H1 (cell line): Measurements from ENCODE around the gene DNAJC2. TPM values are rescaled to one million over a fixed set of nuclear protein-coding genes. Genes with fewer than 3 reads are reported as not detected.

Experiments
- CHD7 ChIP-seq: fragments of 300-600 bp; sonication (generic); IDR thresholded peaks from 2 replicates; pipeline ENCODE4 v1.7.1; 2012; ENCODE audit warnings: low read length, moderate library complexity, mild to moderate bottlenecking, inconsistent platforms; ENCODE audit not compliant: insufficient replicate concordance
- HDAC2 ChIP-seq, 2 experiments: fragments of 300-600 bp in 1 of 2; sonication (generic) in 1 of 2; IDR thresholded peaks; 2 replicates each; pipeline ENCODE4 v1.6.1; 2011 to 2012; ENCODE audit warnings: low read depth in 2 of 2, low read length in 2 of 2, mild to moderate bottlenecking in 2 of 2, moderate library complexity in 2 of 2, borderline replicate concordance in 1 of 2, inconsistent platforms in 1 of 2
- RXRA ChIP-seq: IDR thresholded peaks from 2 replicates; pipeline ENCODE4 v1.6.1; 2011; ENCODE audit warnings: low read depth, mild to moderate bottlenecking, low read length, moderate library complexity; ENCODE audit not compliant: insufficient read depth
- TAF1 ChIP-seq: IDR thresholded peaks from 2 replicates; pipeline ENCODE4 v1.6.1; 2011; ENCODE audit warnings: mild to moderate bottlenecking, low read depth, low read length
- polyA plus RNA-seq, 7 experiments: library from polyadenylated mRNA; depleted of rRNA in 3 of 7; stranded (reverse) in 5 of 7; unstranded in 2 of 7; fragments of >200 nt in 5 of 7; fragments of 200-250 nt in 2 of 7; gene quantifications; 1 replicate in 5 of 7; 2 replicates in 1 of 7; 4 replicates in 1 of 7; pipeline versions ENCODE4 v1.2.1 to v1.2.3, GENCODE V29; 2011 to 2013; ENCODE audit warnings: missing spikeins in 2 of 7, mixed read lengths in 2 of 7
- total RNA-seq: library from RNA; stranded (reverse); fragmentation: NEBNext Ultra II Directional; extraction: Animal tissue kit (Norgen Biotek cat#: 25700); gene quantifications from 2 replicates; pipeline ENCODE4 v1.2.1, GENCODE V29; 2021

Gene DNAJC2
- total and polyA plus RNA-seq, 2 of the 8 experiments (the other 6 are each of a cell fraction or from before 2014, with no cell fraction given), result 9.8 to 42.2 TPM

- TF ChIP-seq CHD7 (no peak), HDAC2 (IDR thresholded peaks at IDR 0.05; ENCODE audit: borderline replicate concordance in 1 of 2, low read depth in 2 of 2, low read length in 2 of 2) (no peak), RXRA (no peak), TAF1 (no peak)
- TF ChIP-seq, all 59 proteins: peak for 0
Observed at GRCh38 chr7:103373866-103374643, 29.5 kb upstream of the DNAJC2 start (continued).
